C4-2B (cell line): ENCODE data around the gene SYTL3.

Source experiments
- H3K27ac ChIP-seq: fragments of 450-650 bp; 2 replicates; pipeline ENCODE4 v1.5.1; 2017
- CTCF ChIP-seq: fragments of 450-650 bp; conservative IDR thresholded peaks from 2 replicates; pipeline ENCODE4 v1.5.1; 2017; ENCODE audit warnings: mild to moderate bottlenecking
- ZFX ChIP-seq: fragments of 450-650 bp; IDR thresholded peaks from 2 replicates; pipeline ENCODE4 v1.6.1; 2017

SYTL3 gene

GRCh38 chr6:158717341-158718330 lies 67.8 kb downstream of the SYTL3 start:
- TF ChIP-seq ZFX, result no peak
- no peak for TF ChIP-seq CTCF
- H3K27ac ChIP-seq, result no peak overlapping the region

- no peak overlapping the region for H3K27ac ChIP-seq
- TF ChIP-seq CTCF (peak; percentile 48), ZFX (no peak)
Observed at GRCh38 chr6:158718461-158719046, 68.7 kb downstream of the SYTL3 start.

- no peak for TF ChIP-seq CTCF
- TF ChIP-seq ZFX, result no peak
- H3K27ac ChIP-seq, result no peak overlapping the region
Observed at GRCh38 chr6:158722176-158722729, 72.4 kb downstream of the SYTL3 start.

- no peak for TF ChIP-seq CTCF
- TF ChIP-seq ZFX, result no peak
- no peak overlapping the region for H3K27ac ChIP-seq
Observed at GRCh38 chr6:158725704-158726103, 75.8 kb downstream of the SYTL3 start.

- TF ChIP-seq ZFX (no peak), CTCF (no peak)
Observed at GRCh38 chr6:158729906-158730540, 80.2 kb downstream of the SYTL3 start.

GRCh38 chr6:158730541-158730907 lies 80.7 kb downstream of the SYTL3 start:
- no peak overlapping the region for H3K27ac ChIP-seq
- TF ChIP-seq ZFX (no peak), CTCF (no peak)

More at GRCh38 chr6:158729906-158730540, 80.2 kb downstream of the SYTL3 start:
- H3K27ac ChIP-seq, result no peak overlapping the region
